NCI-H2196 (cell line): ENCODE data around the gene STYK1.
A peak's percentile ranks its signal among the peaks of the same experiment; 100 is the strongest.
"Not testable (repeated sequence)": the region's sequence is repeated elsewhere in the genome, so short reads cannot be mapped to it uniquely, and the experiment has no call there.

Source experiments
- DNase-seq: peaks from one replicate; lab custom pipeline; 2025; ENCODE audit not compliant: unreplicated experiment; lab: John Stamatoyannopoulos, UW

STYK1 gene

DNA sequence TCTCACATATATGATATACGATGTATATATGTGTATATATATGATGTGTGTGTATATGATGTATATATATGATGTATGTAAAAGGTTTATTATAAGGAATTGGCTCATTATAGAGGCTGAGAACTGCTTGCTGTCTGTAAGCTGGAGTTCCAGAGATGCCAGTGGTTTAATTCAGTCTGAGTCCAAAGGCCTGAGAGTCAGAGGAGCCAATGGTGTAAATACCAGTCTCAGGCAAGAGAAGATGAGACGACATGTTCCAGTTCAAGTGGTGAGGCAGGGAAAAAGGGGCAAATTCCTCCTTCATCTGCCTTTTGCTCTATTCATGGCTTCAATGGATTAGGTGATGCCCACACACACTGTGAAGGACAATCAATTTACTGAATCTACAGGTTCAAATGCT lies 17.1 kb upstream of the STYK1 start:
- DNase-seq = no peak

DNA sequence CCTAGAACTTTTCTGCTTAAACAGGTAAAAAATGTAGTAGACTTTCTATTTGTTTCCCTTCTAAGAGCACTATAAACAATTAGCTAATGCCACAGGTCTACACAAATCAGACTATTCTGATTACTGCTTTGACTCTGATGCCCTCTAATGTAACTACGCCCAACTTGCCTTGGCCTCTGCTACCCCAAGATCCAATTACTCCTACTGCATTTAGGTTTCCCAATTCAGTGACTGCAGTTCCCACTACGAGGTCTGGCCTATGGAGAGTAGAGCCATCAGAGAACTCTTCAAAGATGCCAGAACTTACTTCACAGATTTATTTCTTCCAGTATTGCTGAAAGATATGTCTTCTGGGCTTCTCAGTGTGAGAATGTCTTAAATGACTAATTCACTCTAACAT lies 15.3 kb upstream of the STYK1 start:
- DNase-seq = no peak

DNA sequence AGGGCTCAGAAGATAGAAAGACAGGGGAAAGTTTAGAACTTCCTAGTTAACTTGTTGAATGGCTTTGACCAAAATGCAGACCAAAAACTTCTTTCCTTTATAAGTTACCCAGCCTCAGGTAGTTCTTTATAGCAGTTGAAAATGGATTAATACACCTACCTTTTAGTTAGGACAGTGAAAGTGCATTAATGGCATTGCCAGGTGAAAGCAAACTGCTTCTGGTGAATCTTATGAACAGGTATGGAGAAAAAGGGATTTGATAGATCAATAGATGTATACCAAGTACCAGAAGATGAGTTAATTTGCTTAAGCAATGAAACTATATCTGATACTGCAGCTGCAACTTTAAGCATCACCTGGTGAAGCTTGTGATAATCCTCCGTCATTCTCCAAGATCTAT lies 14.2 kb upstream of the STYK1 start:
- DNase-seq = no peak

DNA sequence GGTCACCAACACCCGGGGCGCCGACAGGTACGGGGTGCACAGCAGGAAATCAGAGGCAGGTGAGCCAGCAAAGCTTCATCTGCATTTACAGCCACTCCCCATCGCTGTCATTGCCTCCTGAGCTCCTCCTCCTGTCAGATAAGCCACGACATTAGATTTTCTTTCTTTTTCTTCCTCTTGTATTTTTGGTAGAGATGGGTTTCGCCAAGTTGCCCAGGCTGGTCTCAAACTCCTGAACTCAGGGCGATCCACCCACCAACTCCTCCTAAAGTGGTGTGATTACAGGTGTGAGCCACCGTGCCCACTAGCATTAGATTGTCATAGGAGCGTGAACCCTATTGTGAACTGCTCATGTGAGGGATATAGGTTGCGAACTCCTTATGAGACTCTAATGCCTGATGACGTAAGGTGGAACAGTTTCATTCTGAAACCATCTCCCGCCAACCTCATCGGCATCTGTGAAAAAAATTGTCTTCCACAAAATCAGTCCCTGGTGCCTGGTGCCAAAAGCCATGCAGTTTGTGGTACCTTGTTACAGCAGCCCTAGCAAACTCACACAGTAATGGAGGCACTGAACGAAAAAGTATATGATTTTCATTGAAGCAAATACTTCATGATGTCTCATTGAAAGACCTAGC lies 1.5 kb downstream of the STYK1 start:
- DNase-seq = peak; percentile 3

DNA sequence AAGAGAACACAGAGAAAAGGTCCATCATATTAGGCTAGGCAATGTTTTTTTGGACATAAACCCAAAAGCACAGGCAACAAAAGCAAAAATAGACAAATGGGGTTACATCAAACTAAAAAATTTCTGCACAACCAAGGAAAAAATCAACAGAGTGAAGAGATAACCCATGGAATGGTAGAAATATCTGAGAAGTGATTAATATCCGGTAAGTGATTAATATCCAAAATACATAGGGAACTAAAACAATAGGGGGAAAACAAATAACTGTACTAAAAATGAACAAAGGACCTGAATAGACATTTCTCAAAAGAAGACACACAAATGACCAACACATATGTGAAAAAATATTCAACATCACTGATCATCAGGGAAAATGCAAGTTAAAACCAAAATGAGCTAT lies 4.3 kb downstream of the STYK1 start:
- no peak for DNase-seq

DNA sequence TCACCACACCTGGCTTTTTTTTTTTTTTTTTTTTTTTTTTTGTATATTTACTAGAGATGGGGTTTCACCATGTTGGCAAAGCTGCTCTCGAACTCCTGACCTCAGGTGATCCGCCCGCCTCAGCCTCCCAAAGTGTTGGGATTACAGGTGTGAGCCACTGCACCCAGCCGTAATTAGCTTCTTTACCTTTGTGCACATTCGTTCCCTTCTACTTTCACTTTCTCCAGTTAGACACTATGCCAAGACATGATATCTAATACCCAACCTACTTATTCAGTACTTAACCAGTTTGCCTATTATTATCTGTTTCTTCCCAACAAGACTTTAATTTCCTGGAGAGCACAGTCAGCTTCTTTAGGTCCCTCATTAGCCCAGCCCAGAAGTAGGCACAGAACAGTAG lies 5.3 kb downstream of the STYK1 start:
- peak; percentile 6 for DNase-seq

DNA sequence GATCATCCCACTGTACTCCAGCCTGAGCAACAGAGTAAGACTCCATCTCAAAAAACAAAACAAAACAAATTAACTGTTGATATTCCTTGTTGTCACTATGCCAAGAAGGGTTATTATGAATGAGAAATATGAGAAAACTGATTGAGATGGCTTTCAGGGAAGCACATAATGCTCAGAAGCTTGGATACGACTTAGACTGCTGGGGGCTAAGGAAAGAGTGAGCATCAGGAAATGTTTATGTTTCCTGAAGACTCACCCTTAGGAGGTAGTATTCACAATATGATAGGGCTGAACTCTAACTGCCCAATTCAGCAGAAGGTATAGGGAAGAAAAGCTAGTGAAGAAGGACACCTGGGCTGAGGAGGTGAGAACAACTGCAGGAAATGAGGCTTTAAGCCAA lies 6.3 kb downstream of the STYK1 start:
- no peak for DNase-seq

DNA sequence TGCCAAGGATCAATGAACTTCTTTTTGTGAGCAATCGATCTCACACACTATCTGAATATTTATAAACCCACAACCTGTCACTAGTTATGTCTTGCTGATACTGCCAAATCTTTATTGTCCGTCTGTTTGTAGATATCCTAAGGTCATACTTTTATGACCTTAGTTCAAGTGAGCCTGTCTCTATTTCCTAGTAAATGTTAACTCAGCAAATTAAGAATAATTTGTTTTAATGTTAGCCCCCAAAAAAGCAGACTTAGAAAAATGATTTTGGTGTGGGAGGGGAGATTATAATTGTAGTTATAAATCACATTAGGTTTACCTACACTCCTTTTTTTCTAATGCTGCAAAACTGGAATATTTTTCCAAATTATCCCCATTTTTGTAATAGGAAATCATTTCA lies 9.4 kb downstream of the STYK1 start:
- DNase-seq = no peak

DNA sequence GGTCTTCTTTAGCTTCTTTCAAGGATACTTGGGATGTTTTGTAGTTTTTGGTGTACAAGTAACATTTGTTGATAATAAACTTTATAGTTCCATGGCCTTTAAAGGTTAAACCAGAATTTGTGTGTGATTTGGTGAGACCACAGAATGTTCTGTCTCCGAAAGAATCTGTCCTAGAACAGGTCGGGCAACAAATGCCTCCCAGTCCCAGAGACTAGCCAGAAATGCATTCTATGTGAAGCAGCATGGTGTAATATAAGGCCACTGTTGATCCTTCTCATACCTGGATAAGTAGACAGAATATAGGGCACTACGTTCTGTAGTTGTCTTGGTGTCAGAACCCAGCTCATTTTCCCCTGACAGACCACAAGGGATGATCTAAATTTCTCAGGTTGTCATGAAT lies 10.0 kb downstream of the STYK1 start:
- DNase-seq = no peak

DNA sequence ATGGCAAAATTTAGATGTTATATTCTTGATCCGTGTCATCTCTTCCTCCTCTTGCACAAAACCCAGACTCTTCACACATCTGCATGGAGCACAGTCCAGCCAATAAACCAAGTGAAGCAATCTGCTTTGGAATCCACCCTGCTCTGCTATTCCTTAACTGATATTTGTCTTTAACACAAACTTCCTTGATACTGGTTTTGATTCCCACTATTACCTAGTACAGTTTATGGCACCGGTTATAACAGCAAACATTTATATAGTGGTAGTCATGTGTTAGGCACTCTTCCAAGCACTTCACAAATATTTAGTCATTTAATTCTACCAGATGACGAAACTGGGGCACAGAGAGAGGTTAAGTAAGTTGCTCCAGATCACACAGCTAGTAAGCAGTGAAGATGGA lies 12.5 kb downstream of the STYK1 start:
- no peak for DNase-seq

DNA sequence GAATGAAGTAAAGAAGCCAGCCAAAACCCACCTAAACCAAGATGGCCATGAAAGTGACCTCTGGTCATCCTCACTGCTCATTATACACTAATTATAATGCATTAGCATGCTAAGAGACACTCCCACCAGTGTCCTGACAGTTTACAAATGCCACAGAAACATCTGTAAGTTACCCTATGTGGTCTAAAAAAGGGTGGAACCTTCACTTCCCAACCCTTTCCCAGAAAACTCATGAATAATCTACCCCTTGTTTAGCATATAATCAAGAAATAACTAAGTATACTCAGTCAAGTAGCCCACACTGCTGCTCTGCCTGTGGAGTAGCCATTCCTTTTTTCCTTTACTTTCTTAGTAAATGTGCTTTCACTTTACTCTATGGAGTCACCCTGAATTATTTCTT lies 19.8 kb downstream of the STYK1 start:
- no peak for DNase-seq

DNA sequence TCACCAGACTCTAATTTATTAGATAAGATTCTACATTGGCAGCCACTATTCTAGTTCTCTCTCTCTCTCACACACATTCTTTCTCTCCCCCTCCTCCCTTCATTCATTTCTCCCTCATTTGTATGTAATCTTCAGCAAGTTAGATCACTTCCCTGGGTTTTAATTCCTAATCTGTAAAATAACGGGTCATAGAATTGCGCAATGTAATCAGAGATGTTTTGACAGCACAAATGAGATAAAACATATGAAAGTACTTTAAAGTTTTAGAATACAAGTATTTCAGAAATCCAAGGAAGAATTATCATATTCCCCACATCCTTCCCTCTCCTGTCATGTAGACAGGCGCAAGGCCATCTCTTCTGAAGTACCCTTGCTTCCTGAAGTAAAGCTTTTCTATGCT lies 21.7 kb downstream of the STYK1 start:
- no peak for DNase-seq

DNA sequence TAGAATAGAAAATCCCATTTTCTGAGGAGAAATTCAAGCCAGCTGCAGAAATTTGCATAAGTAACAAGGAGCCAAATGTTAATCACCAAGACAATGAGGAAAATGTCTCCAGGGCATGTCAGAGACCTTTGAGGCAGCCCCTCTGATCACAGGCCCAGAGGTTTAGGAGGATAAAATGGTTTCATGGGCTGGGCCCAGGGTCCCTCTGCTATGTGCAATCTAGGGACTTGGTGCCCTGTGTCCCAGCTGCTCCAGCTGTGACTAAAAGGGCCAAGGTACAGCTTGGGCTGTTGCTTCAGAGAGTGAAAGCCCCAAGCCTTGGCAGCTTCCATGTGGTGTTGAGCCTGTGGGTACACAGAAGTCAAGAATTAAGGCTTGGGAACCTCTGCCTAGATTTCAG lies 27.3 kb downstream of the STYK1 start:
- DNase-seq = not testable (repeated sequence)

DNA sequence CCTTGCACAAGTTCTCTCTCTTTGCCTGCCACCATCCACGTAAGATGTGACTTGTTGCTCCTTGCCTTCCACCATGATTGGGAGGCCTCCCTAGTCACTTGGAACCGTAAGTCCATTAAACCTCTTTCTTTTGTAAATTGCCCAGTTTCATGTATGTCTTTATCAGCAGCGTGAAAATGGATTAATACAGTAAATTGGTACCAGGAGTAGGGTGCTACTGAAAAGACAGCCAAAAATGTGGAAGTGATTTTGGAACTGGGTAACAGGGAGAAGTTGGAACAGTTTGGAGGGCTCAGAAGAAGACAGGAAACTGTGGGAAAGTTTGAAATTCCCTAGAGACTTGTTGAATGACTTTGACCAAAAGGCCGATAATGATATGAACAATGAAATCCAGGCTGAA lies 27.9 kb downstream of the STYK1 start:
- no peak for DNase-seq

DNA sequence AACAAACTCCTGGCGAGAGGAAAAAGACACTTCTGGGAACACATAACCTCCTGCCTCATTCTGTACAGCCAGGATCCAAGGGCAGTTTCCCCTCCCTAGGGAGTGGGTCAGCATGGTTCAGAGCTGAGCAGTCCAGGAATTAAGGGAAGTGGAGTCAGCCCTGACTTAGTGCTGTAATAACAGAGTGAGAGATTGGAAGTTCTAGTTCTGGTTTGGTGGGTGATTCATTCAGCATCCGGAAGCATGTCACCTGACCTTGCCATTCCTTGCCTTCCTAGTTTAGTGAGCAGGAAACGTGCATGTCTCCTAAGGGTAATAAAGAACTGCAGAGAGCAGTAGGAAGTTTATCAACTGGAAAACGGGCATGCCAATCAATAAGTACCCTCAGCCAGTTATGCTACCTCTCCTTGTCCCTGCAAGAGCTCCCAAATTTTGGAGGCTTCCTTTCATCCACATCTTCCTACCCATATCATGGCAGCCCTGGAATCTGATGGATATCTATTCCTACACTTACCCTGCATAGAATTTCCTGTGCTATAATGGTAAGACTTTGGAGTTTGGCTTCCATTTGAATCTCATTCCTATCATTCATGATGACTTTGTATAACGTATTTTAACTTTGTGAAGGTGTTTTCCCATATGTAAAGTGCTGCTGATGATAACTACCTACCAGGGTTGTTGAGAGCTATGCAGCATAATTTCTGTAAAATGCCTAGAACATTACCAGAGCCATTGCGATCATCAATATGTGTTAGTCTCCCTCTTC lies 31.9 kb downstream of the STYK1 start:
- DNase-seq = no peak

DNA sequence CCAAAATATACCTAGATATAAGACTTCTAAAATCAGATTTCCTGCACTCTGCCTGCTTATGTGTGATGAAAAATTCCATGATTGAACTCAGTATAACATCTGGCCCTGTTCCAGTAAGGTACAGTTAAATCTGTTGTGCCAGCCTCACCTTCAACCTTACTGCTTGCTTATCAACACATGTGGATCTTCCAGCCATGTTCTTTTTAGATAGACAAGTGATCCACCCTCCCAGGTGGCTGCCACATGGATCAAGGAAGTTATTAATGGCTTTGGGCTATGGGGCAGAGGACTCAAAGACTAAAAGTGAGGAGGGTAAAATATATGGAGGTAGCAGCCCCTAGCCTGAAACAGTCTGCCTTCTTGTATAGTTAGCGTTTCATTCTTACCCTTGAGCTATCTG lies 35.1 kb downstream of the STYK1 start:
- no peak for DNase-seq

DNA sequence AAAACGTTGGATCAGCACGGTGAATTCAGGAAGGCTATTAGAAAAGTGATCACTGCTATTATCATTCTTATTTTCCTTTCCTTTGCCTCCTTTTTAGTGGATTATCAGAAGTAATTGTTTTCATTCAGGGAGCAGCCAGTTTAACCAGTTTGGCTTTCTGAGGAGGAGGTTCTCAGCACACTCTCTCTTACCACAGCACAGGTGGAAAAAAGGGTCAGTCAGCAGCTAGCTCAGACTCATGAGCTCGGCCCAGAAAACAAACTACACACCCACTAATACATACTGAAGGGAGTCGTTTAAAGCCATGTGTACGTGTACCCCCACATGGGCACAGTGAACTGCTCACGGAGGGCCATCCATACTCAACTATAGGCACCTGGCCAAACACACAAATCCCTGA lies 37.2 kb downstream of the STYK1 start:
- DNase-seq = no peak

DNA sequence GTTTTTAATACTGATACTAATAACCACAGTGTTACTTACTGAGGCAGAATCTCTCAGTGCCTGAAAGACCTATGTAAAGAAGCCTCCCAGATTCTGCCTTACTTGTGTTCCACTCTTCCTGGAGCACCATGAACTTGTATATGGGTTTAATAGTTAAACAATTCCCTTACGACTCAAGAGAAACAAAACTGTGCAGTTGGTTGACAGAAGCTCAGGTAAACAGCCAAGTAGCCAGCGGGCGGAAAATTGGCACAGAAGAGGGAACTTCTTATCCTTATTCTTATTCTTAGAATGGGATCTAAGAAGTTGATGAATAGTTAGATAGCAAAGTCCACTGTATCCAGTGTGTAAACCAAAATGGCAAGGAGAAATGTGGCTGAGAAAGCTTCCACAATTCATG lies 37.7 kb downstream of the STYK1 start:
- DNase-seq = no peak

DNA sequence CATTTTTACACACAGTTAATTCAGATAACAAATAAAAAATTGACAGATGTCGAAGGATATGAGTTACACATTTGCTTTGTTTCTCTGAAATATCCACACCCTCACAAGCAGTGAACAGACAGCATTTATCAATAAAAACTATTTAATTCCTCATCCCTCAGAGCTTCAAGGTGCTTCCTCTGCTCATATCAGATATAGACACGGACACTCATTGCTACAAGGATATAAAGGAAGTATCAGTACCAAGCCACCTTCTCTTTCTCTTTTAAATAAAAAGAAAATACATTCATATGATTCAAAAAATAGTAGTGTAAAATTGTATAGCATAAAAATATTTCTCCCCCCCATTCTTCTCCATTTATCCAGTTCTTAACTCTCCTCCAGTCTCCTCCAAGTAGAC lies 38.5 kb downstream of the STYK1 start:
- no peak for DNase-seq

DNA sequence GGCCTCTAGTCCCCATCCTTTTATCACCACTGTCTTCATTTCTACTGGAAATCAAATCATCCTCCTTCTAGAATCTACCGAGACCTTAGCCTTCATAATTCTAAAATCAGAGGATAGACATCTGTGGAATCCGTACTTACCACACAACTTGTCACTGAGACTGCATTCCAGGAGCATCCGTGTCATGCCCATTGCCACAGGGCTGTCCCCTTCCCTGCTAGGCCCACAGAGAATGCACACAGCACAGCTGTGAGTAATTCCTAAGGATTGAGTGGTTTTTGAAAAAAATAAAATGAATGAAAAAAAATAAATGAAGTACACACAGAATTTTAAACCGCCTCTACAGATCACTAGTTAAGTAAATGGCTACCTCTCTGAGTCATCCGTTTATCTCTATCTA lies 39.4 kb downstream of the STYK1 start:
- DNase-seq = no peak

DNA sequence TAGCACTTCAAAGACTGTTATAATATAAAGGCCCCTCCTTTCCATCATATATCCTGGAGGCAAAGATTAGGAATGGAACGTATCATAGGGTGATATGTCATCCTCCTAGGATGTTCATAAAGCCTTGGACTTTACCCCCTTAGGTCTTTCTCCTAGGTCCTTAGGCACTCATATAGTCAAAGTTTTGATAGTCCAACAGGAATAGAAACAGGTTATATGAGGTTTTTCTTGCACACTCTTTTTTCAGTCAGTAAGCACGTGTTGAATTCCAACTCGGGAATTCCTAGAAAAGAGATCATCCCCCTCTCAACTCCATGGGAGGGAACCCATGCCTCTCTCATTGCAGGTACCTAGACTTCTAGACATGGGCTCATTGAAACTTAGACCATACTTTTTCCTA lies 40.3 kb downstream of the STYK1 start:
- no peak for DNase-seq

DNA sequence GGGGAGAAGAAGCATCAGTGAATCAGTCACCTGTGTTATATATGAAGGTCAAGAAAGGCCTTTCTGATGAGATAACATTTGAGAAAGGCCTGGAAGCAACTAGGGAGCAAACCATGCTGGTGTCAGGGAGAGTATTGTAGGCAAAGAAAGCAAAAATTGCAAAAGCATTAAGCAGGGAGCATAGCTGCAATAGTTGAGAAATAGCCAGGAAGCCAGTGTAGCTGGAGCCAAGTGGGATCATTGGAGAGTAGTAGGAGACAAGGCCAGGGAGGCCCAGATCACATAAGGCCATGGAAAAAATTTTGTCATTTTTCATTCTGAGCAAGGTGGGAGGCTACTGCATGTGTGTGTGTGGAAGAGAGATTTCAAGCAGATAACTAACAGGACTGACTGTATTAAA lies 41.6 kb downstream of the STYK1 start:
- DNase-seq = no peak

DNA sequence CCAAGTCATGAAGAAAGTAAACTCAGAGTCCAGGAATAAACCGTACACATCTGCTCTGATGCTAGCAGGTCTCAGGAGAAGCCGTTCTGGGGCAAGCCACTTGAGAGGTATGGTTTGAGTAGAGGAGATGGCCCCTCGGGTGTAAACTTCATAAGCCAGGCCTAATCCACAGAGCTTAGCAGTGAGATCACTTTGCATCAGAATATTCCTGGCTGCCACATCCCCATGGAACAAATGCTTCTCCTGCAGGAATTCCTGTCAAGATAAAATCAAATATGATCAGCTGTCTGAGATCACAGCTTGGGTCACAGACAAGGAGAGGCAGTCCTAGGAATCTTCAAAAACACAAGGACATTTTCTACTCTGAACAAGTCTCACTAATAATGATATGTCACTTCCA lies 49.2 kb downstream of the STYK1 start:
- no peak for DNase-seq
